DND-41 (cell line): ENCODE data around the gene PLEKHD1.

Experiments used
- ATAC-seq: fragments of 200-7000 bp; cut with Tn5 transposase; 3 replicates; pipeline ENCODE4 v1.9.1; 2021; ENCODE audit warnings: low read depth; ENCODE audit not compliant: insufficient read depth
- DNase-seq: peaks from one replicate; pipeline ENCODE4 v3.0.0-alpha.2; 2020
- H2AFZ ChIP-seq: 2 replicates; pipeline ENCODE4 v1.6.0; 2012; ENCODE audit warnings: low read depth, low read length
- H3K27ac ChIP-seq: 2 replicates; pipeline ENCODE4 v1.5.1; 2012; ENCODE audit warnings: low read length, inconsistent platforms
- H3K27me3 ChIP-seq: fragments of 200-600 bp; sonication (generic); 2 replicates; pipeline ENCODE4 v1.6.0; 2012; ENCODE audit warnings: low read length, mild to moderate bottlenecking, inconsistent platforms; ENCODE audit not compliant: insufficient read depth, poor library complexity
- H3K36me3 ChIP-seq: 2 replicates; pipeline ENCODE4 v1.5.1; 2012; ENCODE audit warnings: low read length, inconsistent platforms; ENCODE audit not compliant: insufficient read depth
- H3K4me1 ChIP-seq: 2 replicates; pipeline ENCODE4 v1.5.1; 2012; ENCODE audit warnings: mild to moderate bottlenecking, low read length; ENCODE audit not compliant: insufficient read depth
- H3K4me2 ChIP-seq: 2 replicates; pipeline ENCODE4 v1.6.0; 2012; ENCODE audit warnings: mild to moderate bottlenecking, moderate library complexity, low read length, inconsistent platforms; ENCODE audit not compliant: insufficient read depth
- H3K4me3 ChIP-seq, 2 experiments: fragments of 200-600 bp in 1 of 2; shearing (Covaris generic) in 1 of 2; 2 replicates each; pipeline ENCODE4 v1.5.1; 2012 to 2016; ENCODE audit warnings: inconsistent platforms in 2 of 2, low read length in 2 of 2, mild to moderate bottlenecking in 2 of 2, low read depth in 1 of 2, moderate library complexity in 1 of 2
- H3K79me2 ChIP-seq: 2 replicates; pipeline ENCODE4 v1.6.0; 2012; ENCODE audit warnings: low read length, inconsistent platforms; ENCODE audit not compliant: insufficient read depth
- H3K9ac ChIP-seq: 2 replicates; pipeline ENCODE4 v1.6.0; 2012; ENCODE audit warnings: low read depth, mild to moderate bottlenecking, inconsistent platforms, low read length, moderate library complexity
- H3K9me3 ChIP-seq: 2 replicates; pipeline ENCODE4 v1.5.1; 2012; ENCODE audit warnings: low read length, moderate library complexity, mild to moderate bottlenecking, inconsistent platforms; ENCODE audit not compliant: insufficient read depth, severe bottlenecking
- H4K20me1 ChIP-seq: 2 replicates; pipeline ENCODE4 v1.6.0; 2012; ENCODE audit warnings: low read length; ENCODE audit not compliant: insufficient read depth
- EZH2 ChIP-seq: IDR thresholded peaks from 3 replicates; pipeline ENCODE4 v1.6.1; 2012; ENCODE audit warnings: borderline replicate concordance, low read depth, mild to moderate bottlenecking, moderate library complexity, low read length, inconsistent platforms; ENCODE audit not compliant: severe bottlenecking
- TF ChIP-seq, protein P1 (sequence below): IDR thresholded peaks from 2 replicates; pipeline ENCODE4 v1.5.1; 2012; ENCODE audit warnings: borderline replicate concordance, low read length, moderate library complexity, mild to moderate bottlenecking; ENCODE audit not compliant: poor library complexity, severe bottlenecking; ENCODE audit errors: extremely low read depth

PLEKHD1 gene

DNA sequence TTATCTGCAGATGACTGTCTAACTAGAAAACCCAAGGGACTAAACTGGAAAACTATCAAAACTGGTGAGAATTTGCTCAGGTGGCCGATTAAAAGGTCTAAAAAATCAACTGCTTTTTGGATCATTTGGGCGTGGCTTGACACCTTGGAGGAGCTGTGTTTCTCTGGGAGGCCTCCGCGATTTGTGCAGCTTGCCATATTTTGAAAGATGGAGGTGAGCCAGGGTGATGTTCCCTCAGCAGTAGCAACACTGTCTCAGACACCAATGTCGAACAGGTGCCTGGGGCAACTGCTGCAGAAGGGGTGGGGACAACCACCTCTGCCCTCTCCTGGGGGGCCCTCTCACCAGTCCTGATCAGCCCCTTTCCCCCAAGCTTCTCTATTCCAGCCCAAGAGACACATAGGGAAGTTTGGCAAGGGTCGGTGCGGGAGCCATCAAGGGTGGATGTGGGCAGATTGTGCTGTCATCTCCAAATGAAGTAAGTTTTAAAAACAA lies 86.4 kb downstream of the PLEKHD1 start:
- ATAC-seq (no peak), DNase-seq (no peak)
- Histone ChIP-seq H3K4me1 (no peaks in the 10 kb centered on the region), H4K20me1 (no peaks in the 10 kb centered on the region), H3K36me3 (no peaks in the 10 kb centered on the region), H3K27ac (no peak overlapping the region), H3K9me3 (no peaks in the 10 kb centered on the region), H3K79me2 (no peaks in the 10 kb centered on the region), H2AFZ (no peak overlapping the region), H3K9ac (no peak overlapping the region), H3K27me3 (peaks cover 14% of the 10 kb centered on the region), H3K4me2 (no peak overlapping the region), H3K4me3 (no peak overlapping the region)
- TF ChIP-seq, protein P1, sequence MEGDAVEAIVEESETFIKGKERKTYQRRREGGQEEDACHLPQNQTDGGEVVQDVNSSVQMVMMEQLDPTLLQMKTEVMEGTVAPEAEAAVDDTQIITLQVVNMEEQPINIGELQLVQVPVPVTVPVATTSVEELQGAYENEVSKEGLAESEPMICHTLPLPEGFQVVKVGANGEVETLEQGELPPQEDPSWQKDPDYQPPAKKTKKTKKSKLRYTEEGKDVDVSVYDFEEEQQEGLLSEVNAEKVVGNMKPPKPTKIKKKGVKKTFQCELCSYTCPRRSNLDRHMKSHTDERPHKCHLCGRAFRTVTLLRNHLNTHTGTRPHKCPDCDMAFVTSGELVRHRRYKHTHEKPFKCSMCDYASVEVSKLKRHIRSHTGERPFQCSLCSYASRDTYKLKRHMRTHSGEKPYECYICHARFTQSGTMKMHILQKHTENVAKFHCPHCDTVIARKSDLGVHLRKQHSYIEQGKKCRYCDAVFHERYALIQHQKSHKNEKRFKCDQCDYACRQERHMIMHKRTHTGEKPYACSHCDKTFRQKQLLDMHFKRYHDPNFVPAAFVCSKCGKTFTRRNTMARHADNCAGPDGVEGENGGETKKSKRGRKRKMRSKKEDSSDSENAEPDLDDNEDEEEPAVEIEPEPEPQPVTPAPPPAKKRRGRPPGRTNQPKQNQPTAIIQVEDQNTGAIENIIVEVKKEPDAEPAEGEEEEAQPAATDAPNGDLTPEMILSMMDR = no peak
- TF ChIP-seq EZH2 = no peak

DNA sequence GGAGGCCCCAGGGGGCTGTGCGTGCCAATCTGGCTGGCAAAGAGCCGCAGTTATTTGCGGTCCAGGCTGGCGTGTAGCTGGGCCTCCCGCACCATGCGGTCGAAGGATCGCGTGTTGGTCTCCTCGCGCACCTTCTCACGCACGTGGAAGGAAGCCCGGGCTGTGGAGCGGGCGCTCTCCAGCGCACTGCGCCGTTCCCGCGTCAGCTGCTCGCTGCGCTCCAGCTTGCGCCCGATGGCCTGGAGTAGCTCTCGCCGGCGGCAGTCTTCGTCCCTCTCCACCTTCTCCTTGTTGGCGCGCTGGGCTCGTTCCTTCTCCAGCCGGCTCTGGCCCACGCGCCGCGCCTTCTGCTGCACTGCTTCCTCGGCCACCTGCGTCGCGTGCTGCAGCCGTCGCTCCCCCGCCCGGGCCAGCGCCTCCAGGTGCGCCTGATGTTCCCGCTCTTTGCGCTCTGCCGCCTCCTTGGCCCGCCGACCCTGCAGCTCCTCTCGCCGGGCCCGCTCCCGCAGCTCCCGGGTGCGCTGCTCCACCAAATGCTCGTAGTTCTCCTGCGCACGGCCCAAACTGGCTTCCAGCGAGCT lies 87.0 kb downstream of the PLEKHD1 start:
- no peak for DNase-seq
- no peak overlapping the region for H3K27ac ChIP-seq
- no peaks in the 10 kb centered on the region for H4K20me1 ChIP-seq
- H3K27me3 ChIP-seq = peaks cover 12% of the 10 kb centered on the region
- no peak for ATAC-seq
- H3K79me2 ChIP-seq = no peaks in the 10 kb centered on the region
- no peaks in the 10 kb centered on the region for H3K36me3 ChIP-seq
- no peaks in the 10 kb centered on the region for H3K9me3 ChIP-seq
- H2AFZ ChIP-seq = no peak overlapping the region
- no peak overlapping the region for H3K4me2 ChIP-seq
- no peak overlapping the region for H3K4me3 ChIP-seq
- H3K9ac ChIP-seq = no peak overlapping the region
- H3K4me1 ChIP-seq = no peaks in the 10 kb centered on the region
- TF ChIP-seq, protein P1 = no peak
- TF ChIP-seq EZH2 = no peak

DNA sequence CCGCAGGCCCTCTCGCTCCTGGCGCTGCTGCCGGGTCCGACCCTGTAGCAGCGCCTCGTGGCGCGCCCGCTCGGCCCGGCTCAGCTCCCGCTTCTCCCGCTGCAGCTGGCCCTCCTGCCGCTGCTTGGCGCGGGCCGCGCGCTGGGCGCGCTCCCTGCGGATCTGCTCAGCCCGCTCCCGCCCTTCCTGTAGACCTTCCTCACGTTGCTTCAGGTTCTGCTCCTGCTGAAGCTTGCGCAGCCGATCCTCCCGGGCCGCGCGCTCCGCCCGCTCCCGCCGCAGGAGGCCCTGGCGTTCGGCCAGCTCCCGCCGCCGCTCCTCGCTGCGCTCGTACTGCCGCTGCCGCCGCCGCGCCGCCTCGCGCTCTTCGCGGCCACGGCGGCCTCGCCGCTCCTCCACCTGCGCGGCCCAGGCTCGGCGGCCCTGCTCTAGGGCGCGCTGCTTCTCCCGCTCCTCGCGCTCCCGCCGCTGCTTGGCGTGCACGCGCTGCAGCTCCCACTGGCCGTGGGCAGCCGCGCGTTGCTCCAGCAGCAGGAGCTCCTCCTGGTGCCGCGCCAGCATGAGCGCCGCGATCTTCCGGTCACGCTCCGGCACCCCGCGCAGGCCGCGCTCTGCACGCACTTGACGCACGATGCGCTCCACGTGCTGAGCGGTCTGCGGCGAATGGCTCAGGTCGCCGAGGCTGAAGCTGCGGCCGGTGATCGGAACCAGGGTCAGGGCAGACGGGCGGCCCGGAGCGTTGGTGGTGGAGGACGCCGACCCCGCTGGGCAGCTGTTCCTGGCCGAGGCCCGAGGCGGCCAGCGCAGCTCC lies 87.7 kb downstream of the PLEKHD1 start:
- Histone ChIP-seq H4K20me1 (no peaks in the 10 kb centered on the region), H3K4me2 (no peak overlapping the region), H3K36me3 (no peaks in the 10 kb centered on the region), H3K4me1 (no peaks in the 10 kb centered on the region), H3K4me3 (no peak overlapping the region), H3K79me2 (no peaks in the 10 kb centered on the region), H3K27ac (no peak overlapping the region), H3K9me3 (no peaks in the 10 kb centered on the region), H3K9ac (no peak overlapping the region), H3K27me3 (peaks cover 11% of the 10 kb centered on the region), H2AFZ (no peak overlapping the region)
- DNase-seq = no peak
- no peak for TF ChIP-seq EZH2
- TF ChIP-seq, protein P1 = no peak
- ATAC-seq = no peak
